H1 (cell line): ENCODE measurements around the gene GAS2. TPM values are rescaled to one million over a fixed set of nuclear protein-coding genes. Genes with fewer than 3 reads are reported as not detected.
A peak's percentile ranks its signal among the peaks of the same experiment; 100 is the strongest.

Experiments
- CTCF ChIA-PET: fragments of 300-600 bp; sonication (Branson Sonifier 250); formaldehyde crosslinking; loops from one replicate; lab custom pipeline; 2021; ENCODE audit not compliant: partially characterized antibody; lab: Charles Lee
- POLR2A ChIA-PET: fragments of 300-600 bp; sonication (Branson Sonifier 250); formaldehyde crosslinking; loops from one replicate; lab custom pipeline; 2021; ENCODE audit warnings: inconsistent platforms; ENCODE audit not compliant: partially characterized antibody; lab: Charles Lee
- DNase-seq, 2 experiments: peaks; one replicate each; pipeline versions ENCODE4 v3.0.0 to v3.0.0-alpha.2; 2010 to 2022; ENCODE audit warnings: low spot score in 2 of 2, low read depth in 1 of 2, mixed read lengths in 1 of 2
- FAIRE-seq: peaks from 2 replicates; lab custom pipeline; 2011; peaks lifted over from hg19 to GRCh38; lab: Jason Lieb, UNC
- H2AFZ ChIP-seq: 2 replicates; pipeline ENCODE4 v1.8.1; 2012; ENCODE audit warnings: low read length, inconsistent platforms
- H2AK5ac ChIP-seq: 2 replicates; pipeline ENCODE4 v1.6.1; 2013; ENCODE audit warnings: low read depth, low read length
- H2BK120ac ChIP-seq: replicated peaks from 2 replicates; pipeline ENCODE3; 2013; ENCODE audit warnings: low read depth, low read length, inconsistent platforms
- H2BK12ac ChIP-seq: 2 replicates; pipeline ENCODE4 v1.6.1; 2013; ENCODE audit warnings: low read depth, low read length
- H2BK15ac ChIP-seq: 2 replicates; pipeline ENCODE4 v1.6.1; 2013; ENCODE audit warnings: low read length
- H2BK20ac ChIP-seq: 2 replicates; pipeline ENCODE4 v1.6.1; 2013; ENCODE audit warnings: low read length
- H2BK5ac ChIP-seq: 2 replicates; pipeline ENCODE4 v1.6.1; 2013; ENCODE audit warnings: low read depth, low read length
- H3K14ac ChIP-seq: 2 replicates; pipeline ENCODE4 v1.6.1; 2013; ENCODE audit warnings: inconsistent platforms; ENCODE audit not compliant: insufficient read length
- H3K18ac ChIP-seq: 2 replicates; pipeline ENCODE4 v1.6.1; 2013; ENCODE audit warnings: low read length; ENCODE audit errors: extremely low read depth
- H3K23ac ChIP-seq: 2 replicates; pipeline ENCODE4 v1.6.1; 2013; ENCODE audit warnings: inconsistent platforms; ENCODE audit not compliant: insufficient read length
- H3K23me2 ChIP-seq: 2 replicates; pipeline ENCODE4 v1.6.1; 2013; ENCODE audit warnings: low read depth, low read length
- H3K27ac ChIP-seq: 2 replicates; pipeline ENCODE4 v1.6.1; 2011; ENCODE audit warnings: low read depth, low read length, inconsistent platforms
- H3K27me3 ChIP-seq, 4 experiments: replicated peaks in 1 of 4; 1 replicate in 1 of 4; 2 replicates in 3 of 4; pipeline versions ENCODE4 v1.6.1 to v1.8.1; 2011 to 2013; ENCODE audit warnings: low read length in 3 of 4, mild to moderate bottlenecking in 3 of 4, inconsistent platforms in 2 of 4, mixed read lengths in 2 of 4, moderate library complexity in 1 of 4; ENCODE audit not compliant: control insufficient read depth in 3 of 4, insufficient read depth in 3 of 4; ENCODE audit errors: extremely low read depth in 1 of 4
- H3K36me3 ChIP-seq, 4 experiments: 2 replicates each; pipeline versions ENCODE4 v1.6.1 to v1.8.1; 2011 to 2013; ENCODE audit warnings: mild to moderate bottlenecking in 4 of 4, low read length in 3 of 4, moderate library complexity in 2 of 4, control low read depth in 1 of 4, inconsistent platforms in 1 of 4; ENCODE audit not compliant: insufficient read depth in 4 of 4, control insufficient read depth in 2 of 4
- H3K4ac ChIP-seq: replicated peaks from 2 replicates; pipeline ENCODE3; 2013; ENCODE audit warnings: low read length, low read depth, mixed read lengths, inconsistent platforms; ENCODE audit not compliant: insufficient read length
- H3K4me1 ChIP-seq, 4 experiments: replicated peaks in 1 of 4; 1 replicate in 1 of 4; 2 replicates in 3 of 4; pipeline versions ENCODE4 v1.6.1 to v1.8.1; 2011 to 2013; ENCODE audit warnings: low read length in 3 of 4, inconsistent platforms in 2 of 4, mixed read lengths in 1 of 4; ENCODE audit not compliant: insufficient read depth in 4 of 4, control insufficient read depth in 3 of 4
- H3K4me2 ChIP-seq, 2 experiments: 2 replicates each; pipeline versions ENCODE4 v1.6.1 to v1.8.1; 2011 to 2013; ENCODE audit warnings: low read depth in 2 of 2, low read length in 2 of 2, control low read depth in 1 of 2, inconsistent platforms in 1 of 2, mild to moderate bottlenecking in 1 of 2; ENCODE audit not compliant: insufficient read depth in 1 of 2
- H3K4me3 ChIP-seq, 4 experiments: fragments of 200-600, 300-600 bp in 1 of 4; sonication (generic), shearing (Covaris generic), sonication (Bioruptor Twin) in 1 of 4; 2 replicates each; pipeline versions ENCODE4 v1.5.1 to v1.8.1; 2011 to 2016; ENCODE audit warnings: low read length in 4 of 4, low read depth in 3 of 4, control low read depth in 2 of 4, inconsistent platforms in 2 of 4, mild to moderate bottlenecking in 2 of 4, mixed read lengths in 1 of 4, moderate library complexity in 1 of 4; ENCODE audit not compliant: insufficient read depth in 2 of 4; ENCODE audit errors: extremely low read depth in 1 of 4
- H3K56ac ChIP-seq: replicated peaks from 2 replicates; pipeline ENCODE3; 2013; ENCODE audit warnings: low read depth, mild to moderate bottlenecking, mixed read lengths, low read length, inconsistent platforms; ENCODE audit not compliant: insufficient read length
- H3K79me1 ChIP-seq: 2 replicates; pipeline ENCODE4 v1.6.1; 2013; ENCODE audit warnings: low read depth, low read length, control low read depth
- H3K79me2 ChIP-seq, 2 experiments: 2 replicates each; pipeline versions ENCODE4 v1.6.1 to v1.8.1; 2012 to 2013; ENCODE audit warnings: low read length in 2 of 2, mild to moderate bottlenecking in 2 of 2, inconsistent platforms in 1 of 2; ENCODE audit not compliant: insufficient read depth in 2 of 2, control insufficient read depth in 1 of 2
- H3K9ac ChIP-seq, 4 experiments: replicated peaks in 1 of 4; 1 replicate in 1 of 4; 2 replicates in 3 of 4; pipeline versions ENCODE4 v1.6.1 to v1.8.1; 2011 to 2013; ENCODE audit warnings: low read depth in 3 of 4, low read length in 3 of 4, control low read depth in 2 of 4, mild to moderate bottlenecking in 2 of 4, moderate library complexity in 2 of 4, inconsistent platforms in 1 of 4; ENCODE audit errors: extremely low read depth in 1 of 4
- H3K9me3 ChIP-seq, 2 experiments: 2 replicates each; pipeline versions ENCODE4 v1.6.1 to v1.8.1; 2012 to 2013; ENCODE audit warnings: mild to moderate bottlenecking in 2 of 2, moderate library complexity in 2 of 2, control low read depth in 1 of 2, inconsistent platforms in 1 of 2, low read depth in 1 of 2, low read length in 1 of 2, mixed read lengths in 1 of 2; ENCODE audit not compliant: insufficient read depth in 2 of 2
- H4K20me1 ChIP-seq, 2 experiments: replicated peaks in 1 of 2; 2 replicates each; pipeline versions ENCODE3 to v1.8.1; 2011 to 2013; ENCODE audit warnings: inconsistent platforms in 2 of 2, low read length in 2 of 2, mild to moderate bottlenecking in 1 of 2; ENCODE audit not compliant: insufficient read depth in 2 of 2, control insufficient read depth in 1 of 2
- H4K5ac ChIP-seq: 2 replicates; pipeline ENCODE4 v1.6.1; 2013; ENCODE audit warnings: low read length, low read depth, mixed read lengths, inconsistent platforms; ENCODE audit not compliant: insufficient read length
- H4K8ac ChIP-seq: 2 replicates; pipeline ENCODE4 v1.8.0; 2013; ENCODE audit warnings: mild to moderate bottlenecking, moderate library complexity, low read length, inconsistent platforms; ENCODE audit not compliant: insufficient read depth; ENCODE audit errors: extremely low read depth
- H4K91ac ChIP-seq: replicated peaks from 2 replicates; pipeline ENCODE3; 2013; ENCODE audit warnings: low read length, mixed read lengths, inconsistent platforms; ENCODE audit not compliant: insufficient read length
- CTCF ChIP-seq, 3 experiments: IDR thresholded peaks; 1 replicate in 2 of 3; 2 replicates in 1 of 3; pipeline versions ENCODE4 v1.5.1 to v1.6.1; 2011; ENCODE audit warnings: low read length in 3 of 3, mild to moderate bottlenecking in 3 of 3, inconsistent platforms in 2 of 3, low read depth in 1 of 3, moderate library complexity in 1 of 3; ENCODE audit not compliant: insufficient read depth in 1 of 3; ENCODE audit errors: control extremely low read depth in 1 of 3
- HDAC6 ChIP-seq: IDR thresholded peaks from one replicate; pipeline ENCODE4 v1.7.1; 2012; ENCODE audit warnings: low read depth, mild to moderate bottlenecking, inconsistent platforms, low read length, moderate library complexity
- KDM1A ChIP-seq: fragments of 200-600, 300-600 bp; sonication (generic); IDR thresholded peaks from 2 replicates; pipeline ENCODE4 v1.7.1; 2016; ENCODE audit warnings: mild to moderate bottlenecking, low read length, borderline replicate concordance
- WGBS, 2 experiments: shearing (Covaris generic) in 1 of 2; methylation state at CpG; one replicate each; pipeline versions ENCODE4 v1.1.6 to v1.1.7; 2013 to 2015; ENCODE audit warnings: low lambda C conversion rate in 2 of 2, mixed read lengths in 2 of 2, inconsistent platforms in 1 of 2, low coverage in 1 of 2, missing lambda C conversion rate in 1 of 2; ENCODE audit not compliant: insufficient replicate concordance in 2 of 2, insufficient coverage in 1 of 2, insufficient read length in 1 of 2; ENCODE audit errors: extremely low coverage in 1 of 2, missing lambda C conversion rate in 1 of 2; 5-methylcytosine and 5-hydroxymethylcytosine counted together
- polyA plus RNA-seq, 7 experiments: library from polyadenylated mRNA; depleted of rRNA in 3 of 7; stranded (reverse) in 5 of 7; unstranded in 2 of 7; fragments of >200 nt in 5 of 7; fragments of 200-250 nt in 2 of 7; gene quantifications; 1 replicate in 5 of 7; 2 replicates in 1 of 7; 4 replicates in 1 of 7; pipeline versions ENCODE4 v1.2.1 to v1.2.3, GENCODE V29; 2011 to 2013; ENCODE audit warnings: missing spikeins in 2 of 7, mixed read lengths in 2 of 7
- total RNA-seq: library from RNA; stranded (reverse); fragmentation: NEBNext Ultra II Directional; extraction: Animal tissue kit (Norgen Biotek cat#: 25700); gene quantifications from 2 replicates; pipeline ENCODE4 v1.2.1, GENCODE V29; 2021

GAS2 gene
- total and polyA plus RNA-seq, 2 of the 8 experiments (the other 6 are each of a cell fraction or from before 2014, with no cell fraction given): 0.70 to 1.7 TPM

GRCh38 chr11:22860241-22860640 is 193.8 kb downstream of the GAS2 start, which contains the start of gene CCDC179:
TSS of gene CCDC179 (minus strand) at chr11:22860474. CDS start at chr11:22860421, 53 bp downstream.
- H4K20me1 ChIP-seq: no peaks in the 10 kb centered on the region
- H2BK20ac ChIP-seq: no peak within 1 kb of the TSS
- H3K79me2 ChIP-seq: no peaks in the 10 kb centered on the region
- FAIRE-seq: no peak
- H2BK120ac ChIP-seq: no peak within 1 kb of the TSS
- no peak within 1 kb of the TSS for H4K5ac ChIP-seq
- H4K8ac ChIP-seq: no peak within 1 kb of the TSS; the same call in 1 of the 2 replicates
- H3K9ac ChIP-seq: no peak within 1 kb of the TSS
- no peak within 1 kb of the TSS for H3K18ac ChIP-seq
- WGBS, 2 experiments: 97% methylated on average over 4 of the region's 4 CpGs; no CpG with 5 or more reads in 1 of the 2 experiments
- no peak within 1 kb of the TSS for H4K91ac ChIP-seq
- no peak within 1 kb of the TSS for H3K14ac ChIP-seq
- no peak within 1 kb of the TSS for H3K23ac ChIP-seq
- no peaks in the 10 kb centered on the region for H3K36me3 ChIP-seq
- no peaks in the 10 kb centered on the region for H3K23me2 ChIP-seq
- ChIA-PET POLR2A (no interaction called here), CTCF (interaction anchor here (0.6 kb wide), 1 partner anchor 474 kb away, joined by 3 read pairs; no protein-coding TSS in a partner anchor)
- no peak within 1 kb of the TSS for H3K4me3 ChIP-seq
- no peaks in the 10 kb centered on the region for H3K27me3 ChIP-seq
- no peak within 1 kb of the TSS for H3K56ac ChIP-seq
- H3K4me2 ChIP-seq: no peak within 1 kb of the TSS
- H2AK5ac ChIP-seq: no peak within 1 kb of the TSS
- H2BK5ac ChIP-seq: no peak within 1 kb of the TSS
- H2AFZ ChIP-seq: no peak within 1 kb of the TSS
- H2BK15ac ChIP-seq: no peak within 1 kb of the TSS
- no peak within 1 kb of the TSS for H3K27ac ChIP-seq
- no peaks in the 10 kb centered on the region for H3K4me1 ChIP-seq
- no peak within 1 kb of the TSS for H2BK12ac ChIP-seq
- peak within 1 kb of the TSS; percentile 59 for H3K4ac ChIP-seq
- DNase-seq: no peak
- no peaks in the 10 kb centered on the region for H3K79me1 ChIP-seq
- H3K9me3 ChIP-seq: no peaks in the 10 kb centered on the region
- TF ChIP-seq CTCF (IDR thresholded peaks at IDR 0.05; ENCODE audit: control extremely low read depth in 1 of 3, insufficient read depth in 1 of 3, low read depth in 1 of 3, low read length in 3 of 3) (peak in 2 of 3 experiments; percentile 10 to 13; a peak in 2 of 4 replicates), HDAC6 (no peak), KDM1A (no peak)
